GM19240 (cell line): ENCODE results near the gene C9orf50.
A peak's percentile ranks its signal among the peaks of the same experiment; 100 is the strongest.

Experiments
- DNase-seq: peaks from one replicate; pipeline ENCODE4 v3.0.0; 2011; ENCODE audit warnings: low spot score; ENCODE audit not compliant: insufficient read length

Gene C9orf50

GRCh38 chr9:129591916-129592315 is 29.0 kb downstream of the C9orf50 start:
- no peak for DNase-seq

GRCh38 chr9:129590466-129590865 is 30.4 kb downstream of the C9orf50 start:
- DNase-seq: no peak

GRCh38 chr9:129587487-129588262 is 33.2 kb downstream of the C9orf50 start:
- DNase-seq: no peak

GRCh38 chr9:129586685-129587084 is 34.2 kb downstream of the C9orf50 start:
- DNase-seq: no peak

GRCh38 chr9:129586245-129586644 is 34.7 kb downstream of the C9orf50 start:
- no peak for DNase-seq

GRCh38 chr9:129585352-129585751 is 35.5 kb downstream of the C9orf50 start:
- no peak for DNase-seq

- peak; percentile 64 for DNase-seq
These were observed 36.8 kb downstream of the C9orf50 start for GRCh38 chr9:129584136-129584535.

GRCh38 chr9:129583308-129584038 is 37.4 kb downstream of the C9orf50 start:
- no peak for DNase-seq

- DNase-seq: no peak
These were observed 38.0 kb downstream of the C9orf50 start for GRCh38 chr9:129582855-129583254.

- DNase-seq: no peak
These were observed 39.3 kb downstream of the C9orf50 start for GRCh38 chr9:129581505-129582189.

GRCh38 chr9:129580211-129580915 is 40.5 kb downstream of the C9orf50 start:
- DNase-seq: peak; percentile 35

- no peak for DNase-seq
These were observed 41.6 kb downstream of the C9orf50 start for GRCh38 chr9:129579294-129579693.

- no peak for DNase-seq
These were observed 44.1 kb downstream of the C9orf50 start for GRCh38 chr9:129576546-129577543.

- no peak for DNase-seq
These were observed 45.1 kb downstream of the C9orf50 start for GRCh38 chr9:129575818-129576217.

GRCh38 chr9:129574911-129575585 is 45.9 kb downstream of the C9orf50 start:
- no peak for DNase-seq

GRCh38 chr9:129573977-129574376 is 46.9 kb downstream of the C9orf50 start:
- DNase-seq: no peak

GRCh38 chr9:129572517-129572916 is 48.4 kb downstream of the C9orf50 start:
- no peak for DNase-seq

GRCh38 chr9:129572052-129572425 is 48.9 kb downstream of the C9orf50 start:
- DNase-seq: no peak

GRCh38 chr9:129571298-129572051 is 49.4 kb downstream of the C9orf50 start:
- no peak for DNase-seq
